ENCODE measurements around the gene ADGRG7.

- TF ChIP-seq FOXA1 (IDR thresholded peaks at IDR 0.05; ENCODE audit: borderline replicate concordance) (no peak), CBX3 (IDR thresholded peaks at IDR 0.05; ENCODE audit: borderline replicate concordance in 1 of 2, low read length in 2 of 2) (no peak), NELFE (IDR thresholded peaks at IDR 0.05; ENCODE audit: insufficient read depth, insufficient read length) (no peak), REST (IDR thresholded peaks at IDR 0.05; ENCODE audit: borderline replicate concordance) (no peak), REST (CRISPR knock-in tag; IDR thresholded peaks at IDR 0.05; ENCODE audit: low read depth) (no peak), NR2C2 (CRISPR knock-in tag; IDR thresholded peaks at IDR 0.05) (no peak), NR2C2 (tag; IDR thresholded peaks at IDR 0.05) (no peak), E2F4 (CRISPR knock-in tag; IDR thresholded peaks at IDR 0.05; ENCODE audit: low read depth) (no peak), RBM14 (IDR thresholded peaks at IDR 0.05; ENCODE audit: borderline replicate concordance, insufficient read depth, low read depth, low read length) (no peak), EHMT2 (IDR thresholded peaks at IDR 0.05) (no peak), ARNT (IDR thresholded peaks at IDR 0.05) (no peak), ATF3 (IDR thresholded peaks at IDR 0.05) (no peak), ATF3 (CRISPR knock-in tag; conservative IDR thresholded peaks at IDR 0.05) (no peak), LCOR (CRISPR knock-in tag; IDR thresholded peaks at IDR 0.05) (no peak)
Observed at GRCh38 chr3:100697723-100698285, 88.4 kb downstream of the ADGRG7 start.
